Endodermal cell (in vitro differentiated cells): Measurements from ENCODE around the gene MTA2. TPM values are rescaled to one million over a fixed set of nuclear protein-coding genes. Genes with fewer than 3 reads are reported as not detected.
"Not testable (repeated sequence)": the region's sequence is repeated elsewhere in the genome, so short reads cannot be mapped to it uniquely, and the experiment has no call there.

Source experiments
- DNase-seq: peaks from one replicate; pipeline ENCODE4 v3.0.0-alpha.2; 2017
- H3K27ac ChIP-seq: 2 replicates; pipeline ENCODE4 v1.5.1; 2013; ENCODE audit warnings: mild to moderate bottlenecking, low read depth, low read length, moderate library complexity
- H3K27me3 ChIP-seq: 2 replicates; pipeline ENCODE4 v1.6.1; 2013; ENCODE audit warnings: mild to moderate bottlenecking, low read length, moderate library complexity; ENCODE audit not compliant: insufficient read depth, control insufficient read depth, poor library complexity, severe bottlenecking
- H3K36me3 ChIP-seq: 2 replicates; pipeline ENCODE4 v1.7.0; 2013; ENCODE audit warnings: mild to moderate bottlenecking, low read length, moderate library complexity; ENCODE audit not compliant: control insufficient read depth, insufficient read depth
- H3K4me1 ChIP-seq: one replicate; pipeline ENCODE4 v1.7.0; 2013; ENCODE audit warnings: low read length; ENCODE audit not compliant: control insufficient read depth, insufficient read depth
- H3K4me3 ChIP-seq: 2 replicates; pipeline ENCODE4 v1.5.1; 2013; ENCODE audit warnings: mild to moderate bottlenecking, low read length, moderate library complexity
- H3K9ac ChIP-seq: 2 replicates; pipeline ENCODE4 v1.6.1; 2013; ENCODE audit warnings: mild to moderate bottlenecking, low read length, moderate library complexity; ENCODE audit not compliant: poor library complexity, severe bottlenecking; ENCODE audit errors: extremely low read depth
- H3K9me3 ChIP-seq: 2 replicates; pipeline ENCODE4 v1.6.1; 2013; ENCODE audit warnings: mild to moderate bottlenecking, low read length, moderate library complexity; ENCODE audit not compliant: control insufficient read depth
- H3K27ac Mint-ChIP-seq: 2 replicates; pipeline ENCODE4 v1.8.0; 2020; ENCODE audit warnings: mixed read lengths
- H3K27me3 Mint-ChIP-seq: 2 replicates; pipeline ENCODE4 v1.8.0; 2021; ENCODE audit warnings: mild to moderate bottlenecking, mixed read lengths; ENCODE audit not compliant: insufficient read depth
- H3K36me3 Mint-ChIP-seq: 2 replicates; pipeline ENCODE4 v1.8.0; 2020; ENCODE audit warnings: low read depth, mixed read lengths
- H3K4me1 Mint-ChIP-seq: 2 replicates; pipeline ENCODE4 v1.8.0; 2020; ENCODE audit warnings: mixed read lengths
- H3K4me3 Mint-ChIP-seq: 2 replicates; pipeline ENCODE4 v1.8.0; 2020; ENCODE audit warnings: mild to moderate bottlenecking, moderate library complexity, mixed read lengths
- H3K9me3 Mint-ChIP-seq: 2 replicates; pipeline ENCODE4 v1.8.0; 2020; ENCODE audit warnings: mild to moderate bottlenecking, mixed read lengths
- CTCF ChIP-seq: fragments of 200-600 bp; sonication (generic); conservative IDR thresholded peaks from 2 replicates; pipeline ENCODE4 v1.5.0; 2021; ENCODE audit warnings: antibody characterized with exemption, mild to moderate bottlenecking
- WGBS, 2 experiments: methylation state at CpG; one replicate each; pipeline versions ENCODE4 v1.1.5 to v1.1.7; 2013; ENCODE audit warnings: missing lambda C conversion rate in 2 of 2, mixed read lengths in 1 of 2; ENCODE audit not compliant: insufficient coverage in 1 of 2, insufficient read length in 1 of 2; 5-methylcytosine and 5-hydroxymethylcytosine counted together
- total RNA-seq, 2 donors: library from RNA; stranded (reverse); fragmentation: NEBNext Ultra II Directional in 1 of 2; extraction: Animal tissue kit (Norgen Biotek cat#: 25700) in 1 of 2; gene quantifications; 2 replicates in 1 of 2; 3 replicates in 1 of 2; pipeline ENCODE4 v1.2.1, GENCODE V29; 2021

Gene MTA2
- total RNA-seq, 2 donors from 2014 or later, result 131 to 155 TPM

GRCh38 chr11:62553839-62554361 is 47.8 kb downstream of the MTA2 start:
- peaks cover 8% of the 10 kb centered on the region for H3K27me3 Mint-ChIP-seq
- no peak overlapping the region for H3K4me3 Mint-ChIP-seq
- H3K36me3 Mint-ChIP-seq, result peaks cover 22% of the 10 kb centered on the region
- no peaks in the 10 kb centered on the region for H3K27me3 ChIP-seq
- peaks cover 27% of the 10 kb centered on the region for H3K36me3 ChIP-seq
- WGBS, 2 experiments, result 87 to 90% methylated on average over 4 to 8 of the region's 8 CpGs
- peaks cover 32% of the 10 kb centered on the region for H3K4me1 ChIP-seq
- H3K4me3 ChIP-seq, result no peak overlapping the region
- no peaks in the 10 kb centered on the region for H3K9me3 Mint-ChIP-seq
- H3K4me1 Mint-ChIP-seq, result peaks cover 66% of the 10 kb centered on the region
- H3K27ac Mint-ChIP-seq, result peak overlapping the region; percentile 96
- no peak overlapping the region for H3K9ac ChIP-seq
- H3K27ac ChIP-seq, result no peak overlapping the region
- H3K9me3 ChIP-seq, result no peaks in the 10 kb centered on the region
- TF ChIP-seq CTCF, result no peak
- DNase-seq, result peak; percentile 55

DNA sequence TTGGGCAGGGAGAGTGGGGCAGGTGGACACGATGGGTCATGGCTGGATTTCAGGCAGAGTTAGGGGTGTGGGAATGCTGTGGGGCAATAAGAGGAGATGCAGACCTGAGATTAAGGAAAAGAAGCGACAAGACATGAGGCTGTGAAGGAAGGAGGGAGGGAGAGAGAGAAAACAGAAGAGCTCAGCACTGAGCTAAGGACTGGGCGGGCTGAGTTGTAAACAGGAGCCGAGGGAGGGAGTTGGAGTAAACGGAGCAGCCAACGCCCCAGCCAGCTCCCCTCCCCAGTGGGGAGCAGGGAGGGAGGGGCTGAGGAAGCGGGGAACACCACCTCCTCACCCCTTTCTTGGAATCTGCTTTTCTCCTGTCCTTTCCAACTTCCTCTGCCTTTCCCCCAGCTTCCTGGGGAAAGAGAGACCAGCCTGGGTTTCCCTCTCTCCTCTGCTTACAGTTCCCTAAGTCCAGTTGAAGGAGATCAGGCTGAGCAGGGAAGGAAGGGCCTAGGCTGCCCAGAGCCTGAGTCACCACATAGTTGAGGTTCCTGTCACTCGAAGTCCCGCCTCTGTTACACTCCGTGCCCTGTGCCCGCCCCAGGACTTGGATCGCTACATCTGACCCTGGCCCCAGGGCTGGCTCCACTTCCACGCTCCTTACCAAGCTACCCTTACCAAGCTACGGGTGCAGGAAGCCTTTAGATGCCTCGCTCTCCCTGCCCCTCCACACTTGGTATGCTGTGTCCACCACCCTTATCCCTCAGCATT is 48.4 kb downstream of the MTA2 start:
- H3K9ac ChIP-seq, result peak overlapping the region; percentile 31
- peaks cover 32% of the 10 kb centered on the region for H3K4me1 ChIP-seq
- H3K27me3 Mint-ChIP-seq, result peaks cover 15% of the 10 kb centered on the region
- TF ChIP-seq CTCF, result no peak
- H3K27ac Mint-ChIP-seq, result peak overlapping the region; percentile 96
- peak; percentile 89 for DNase-seq
- peaks cover 17% of the 10 kb centered on the region for H3K36me3 Mint-ChIP-seq
- H3K4me1 Mint-ChIP-seq, result peaks cover 70% of the 10 kb centered on the region
- WGBS, 2 experiments, result 19 to 29% methylated on average over 3 to 15 of the region's 15 CpGs
- no peak overlapping the region for H3K4me3 ChIP-seq
- H3K9me3 Mint-ChIP-seq, result no peaks in the 10 kb centered on the region
- H3K27me3 ChIP-seq, result no peaks in the 10 kb centered on the region
- H3K9me3 ChIP-seq, result no peaks in the 10 kb centered on the region
- H3K36me3 ChIP-seq, result peaks cover 21% of the 10 kb centered on the region
- H3K27ac ChIP-seq, result peak overlapping the region; percentile 55
- peak overlapping the region; percentile 27 for H3K4me3 Mint-ChIP-seq

DNA sequence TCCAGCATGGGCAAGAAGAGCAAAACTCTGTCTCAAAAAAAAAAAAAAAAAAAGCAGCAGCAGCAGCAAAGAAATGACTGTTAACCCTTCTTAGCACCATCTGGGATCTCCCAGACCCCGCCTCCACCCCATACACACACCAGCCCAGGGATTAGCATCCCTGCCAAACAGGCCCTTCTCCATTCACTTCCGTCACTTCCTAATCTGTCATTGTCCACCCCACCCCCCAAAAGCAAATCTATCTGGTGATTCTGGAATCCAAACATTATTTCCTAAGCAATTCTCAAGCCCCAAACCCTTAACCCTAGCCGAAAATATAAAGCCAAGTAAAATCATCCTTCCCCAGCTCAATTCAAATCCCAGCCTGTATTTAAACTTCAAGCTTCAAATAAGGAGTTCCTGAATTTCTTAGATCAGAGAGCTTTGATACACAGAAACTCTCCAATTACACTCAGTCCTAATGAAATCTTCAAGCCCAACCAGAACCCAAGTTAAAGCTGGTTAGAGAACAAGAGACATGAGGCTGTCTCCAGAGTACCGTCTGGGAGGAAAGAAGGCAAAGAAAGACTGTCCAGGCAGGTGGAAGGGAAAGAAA is 49.1 kb downstream of the MTA2 start:
- peak; percentile 58 for DNase-seq
- peak overlapping the region; percentile 38 for H3K9ac ChIP-seq
- H3K4me1 ChIP-seq, result peaks cover 38% of the 10 kb centered on the region
- peaks cover 77% of the 10 kb centered on the region for H3K4me1 Mint-ChIP-seq
- peaks cover 14% of the 10 kb centered on the region for H3K36me3 ChIP-seq
- H3K27ac ChIP-seq, result peak overlapping the region; percentile 90
- no peaks in the 10 kb centered on the region for H3K27me3 ChIP-seq
- peaks cover 13% of the 10 kb centered on the region for H3K36me3 Mint-ChIP-seq
- H3K9me3 ChIP-seq, result no peaks in the 10 kb centered on the region
- H3K4me3 Mint-ChIP-seq, result peak overlapping the region; percentile 27
- TF ChIP-seq CTCF, result no peak
- H3K27me3 Mint-ChIP-seq, result peaks cover 21% of the 10 kb centered on the region
- H3K9me3 Mint-ChIP-seq, result no peaks in the 10 kb centered on the region
- no peak overlapping the region for H3K4me3 ChIP-seq
- 64 to 70% methylated on average over 3 to 4 of the region's 4 CpGs for WGBS, 2 experiments
- peak overlapping the region; percentile 96 for H3K27ac Mint-ChIP-seq

DNA sequence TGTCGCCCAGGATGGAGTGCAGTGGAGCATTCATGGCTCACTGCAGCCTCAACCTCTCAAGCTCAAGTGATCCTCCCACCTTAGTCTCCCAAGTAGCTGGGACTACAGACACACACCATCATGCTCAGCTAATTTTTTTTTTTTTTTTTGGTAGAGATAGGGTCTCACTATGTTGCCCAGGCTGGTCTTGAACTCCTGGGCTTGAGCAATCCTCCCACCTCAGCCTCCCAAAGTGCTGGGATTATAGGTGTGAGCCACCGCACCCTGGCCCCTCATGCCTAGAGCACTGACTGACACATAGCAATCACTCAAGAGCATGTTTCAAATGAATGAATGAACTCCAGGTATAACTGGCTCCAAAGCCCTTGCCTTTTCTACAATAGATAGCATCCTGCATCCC is 51.2 kb downstream of the MTA2 start:
- H3K36me3 ChIP-seq, H3K27ac Mint-ChIP-seq, H3K4me3 Mint-ChIP-seq, H3K27me3 ChIP-seq, H3K9ac ChIP-seq, H3K27ac ChIP-seq, H3K9me3 Mint-ChIP-seq, H3K9me3 ChIP-seq, DNase-seq, H3K4me3 ChIP-seq, H3K36me3 Mint-ChIP-seq: not testable (repeated sequence)
- peaks cover 59% of the 10 kb centered on the region for H3K4me1 Mint-ChIP-seq
- WGBS, 2 experiments, result 94 to 100% methylated on average over 2 of the region's 2 CpGs
- peaks cover 30% of the 10 kb centered on the region for H3K27me3 Mint-ChIP-seq
- H3K4me1 ChIP-seq, result peaks cover 23% of the 10 kb centered on the region
